HL-60 (cell line): ENCODE data around the gene RASAL2.

Source experiments
- CTCF ChIP-seq: IDR thresholded peaks from one replicate; pipeline ENCODE4 v1.5.1; 2011; ENCODE audit warnings: low read length, control low read depth, inconsistent platforms; ENCODE audit not compliant: insufficient read depth
- GABPA ChIP-seq: IDR thresholded peaks from 2 replicates; pipeline ENCODE4 v1.6.1; 2012; ENCODE audit warnings: low read depth
- TF ChIP-seq, protein P1 (sequence below): IDR thresholded peaks from 2 replicates; pipeline ENCODE4 v1.6.1; 2012; ENCODE audit warnings: low read depth; ENCODE audit not compliant: insufficient replicate concordance

DNA sequence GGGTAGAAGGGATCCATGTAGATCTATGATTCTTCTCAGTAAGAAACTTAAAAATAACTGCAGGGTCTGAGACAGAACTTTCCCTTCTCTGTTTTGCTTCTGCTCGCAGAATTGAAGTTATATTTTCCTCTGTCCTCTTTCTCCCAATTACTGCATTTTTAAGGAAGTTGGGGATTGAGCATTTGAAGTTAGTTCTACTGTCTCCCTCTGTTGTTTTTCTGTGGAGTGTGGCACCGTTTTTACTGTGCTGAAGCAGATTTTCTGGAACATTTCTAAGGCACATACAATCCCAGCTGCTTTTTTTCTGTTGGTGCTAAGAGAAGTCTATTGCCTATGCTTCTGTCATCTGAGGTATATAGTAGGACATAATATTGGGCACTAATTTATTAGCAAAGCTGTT lies 43.3 kb downstream of the RASAL2 start:
- no peak for TF ChIP-seq CTCF
- TF ChIP-seq, protein P1, sequence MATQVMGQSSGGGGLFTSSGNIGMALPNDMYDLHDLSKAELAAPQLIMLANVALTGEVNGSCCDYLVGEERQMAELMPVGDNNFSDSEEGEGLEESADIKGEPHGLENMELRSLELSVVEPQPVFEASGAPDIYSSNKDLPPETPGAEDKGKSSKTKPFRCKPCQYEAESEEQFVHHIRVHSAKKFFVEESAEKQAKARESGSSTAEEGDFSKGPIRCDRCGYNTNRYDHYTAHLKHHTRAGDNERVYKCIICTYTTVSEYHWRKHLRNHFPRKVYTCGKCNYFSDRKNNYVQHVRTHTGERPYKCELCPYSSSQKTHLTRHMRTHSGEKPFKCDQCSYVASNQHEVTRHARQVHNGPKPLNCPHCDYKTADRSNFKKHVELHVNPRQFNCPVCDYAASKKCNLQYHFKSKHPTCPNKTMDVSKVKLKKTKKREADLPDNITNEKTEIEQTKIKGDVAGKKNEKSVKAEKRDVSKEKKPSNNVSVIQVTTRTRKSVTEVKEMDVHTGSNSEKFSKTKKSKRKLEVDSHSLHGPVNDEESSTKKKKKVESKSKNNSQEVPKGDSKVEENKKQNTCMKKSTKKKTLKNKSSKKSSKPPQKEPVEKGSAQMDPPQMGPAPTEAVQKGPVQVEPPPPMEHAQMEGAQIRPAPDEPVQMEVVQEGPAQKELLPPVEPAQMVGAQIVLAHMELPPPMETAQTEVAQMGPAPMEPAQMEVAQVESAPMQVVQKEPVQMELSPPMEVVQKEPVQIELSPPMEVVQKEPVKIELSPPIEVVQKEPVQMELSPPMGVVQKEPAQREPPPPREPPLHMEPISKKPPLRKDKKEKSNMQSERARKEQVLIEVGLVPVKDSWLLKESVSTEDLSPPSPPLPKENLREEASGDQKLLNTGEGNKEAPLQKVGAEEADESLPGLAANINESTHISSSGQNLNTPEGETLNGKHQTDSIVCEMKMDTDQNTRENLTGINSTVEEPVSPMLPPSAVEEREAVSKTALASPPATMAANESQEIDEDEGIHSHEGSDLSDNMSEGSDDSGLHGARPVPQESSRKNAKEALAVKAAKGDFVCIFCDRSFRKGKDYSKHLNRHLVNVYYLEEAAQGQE: no peak
- no peak for TF ChIP-seq GABPA
